Pancreas (tissue), 10 donors: ENCODE measurements around the gene ZNF592. TPM values are rescaled to one million over a fixed set of nuclear protein-coding genes. Genes with fewer than 3 reads are reported as not detected.

Experiments used
- ATAC-seq, 4 donors: fragments of 200-7000 bp; cut with Tn5 transposase; one replicate each; pipeline versions ENCODE4 v1.8.0 to v1.9.1; 2020; ENCODE audit warnings: mild to moderate bottlenecking in 4 of 4, moderate library complexity in 4 of 4
- DNase-seq, 6 donors: peaks; one replicate each; pipeline ENCODE4 v3.0.0-alpha.2; 2020
- FAIRE-seq: peaks from 2 replicates; lab custom pipeline; 2012; peaks lifted over from hg19 to GRCh38; lab: Jason Lieb, UNC
- H3K27ac ChIP-seq, 4 donors: fragments of 200-600 bp; sonication (generic); 1 replicate in 3 of 4; 2 replicates in 1 of 4; pipeline versions ENCODE4 v1.5.0 to v1.8.0; 2020
- H3K27me3 ChIP-seq, 4 donors: fragments of 200-600 bp; one replicate each; pipeline ENCODE4 v1.8.0; 2021
- H3K36me3 ChIP-seq, 3 donors: fragments of 200-600 bp; sonication (generic) in 1 of 3; one replicate each; pipeline versions ENCODE4 v1.5.0 to v1.8.0; 2020 to 2021
- H3K4me1 ChIP-seq, 3 donors: fragments of 200-600 bp; one replicate each; pipeline ENCODE4 v1.8.0; 2021
- H3K4me3 ChIP-seq, 4 donors: fragments of 200-600 bp; sonication (generic) in 2 of 4; one replicate each; pipeline versions ENCODE4 v1.5.0 to v1.8.0; 2020 to 2021
- H3K9me3 ChIP-seq, 4 donors: fragments of 200-600 bp; one replicate each; pipeline ENCODE4 v1.8.0; 2021
- CTCF ChIP-seq, 4 donors: fragments of 200-600 bp; sonication (generic) in 3 of 4; IDR thresholded peaks; one replicate each; pipeline versions ENCODE4 v1.5.0 to v1.8.0; 2021; ENCODE audit warnings: antibody characterized with exemption in 4 of 4
- WGBS, 2 donors: extraction: QIAGEN DNeasy Blood & Tissue Kit; methylation state at CpG; one replicate each; pipeline ENCODE4 v1.1.7; 2013; 5-methylcytosine and 5-hydroxymethylcytosine counted together
- intact Hi-C, 3 donors: fragments of 100-400 bp; cut with DNase I; formaldehyde crosslinking; loops; one replicate each; pipeline versions ENCODE4 v1.11.1 to v1.14.2; 2022
- polyA plus RNA-seq, 2 donors: library from polyadenylated mRNA; stranded (reverse); fragments of 200-250 nt; gene quantifications; one replicate each; pipeline ENCODE4 v1.2.3, GENCODE V29; 2013
- total RNA-seq, 6 donors: library from RNA; stranded (reverse); fragmentation: NEBNext Ultra II Directional in 4 of 6; extraction: Animal tissue kit (Norgen Biotek cat#: 25700) in 4 of 6; gene quantifications; one replicate each; pipeline versions ENCODE4 v1.2.1 to v1.2.4, GENCODE V29; 2021 to 2023
- donor health status: healthy with polysubstance abuse.
- donor health status: DM: no; HTN: no; CAD: no; lungs with moderate emphysema.
- donor health status: DM: no; HTN: no; CAD: no.
- donor health status: control.
- donor health status: control.
- donor health status: Bipolar disorder and iron deficiency.
- donor health status: DM: yes; HTN: yes; CAD: no.
- donor health status: DM: no; HTN: no; CAD: no.
- donor health status: DM: no; HTN: no; CAD: no.
- donor health status: DM: yes; HTN: yes; CAD: no.

Gene ZNF592
- total and polyA plus RNA-seq, 8 donors = 9.1 to 16.6 (median 12.0) TPM

- no peak overlapping the region for H3K27ac ChIP-seq
- no peak for TF ChIP-seq CTCF (IDR thresholded peaks at IDR 0.05)
- ATAC-seq (no peak), DNase-seq (no peak), FAIRE-seq (no peak)
- 81 to 83% methylated on average over 5 of the region's 5 CpGs for WGBS, 2 donors
- H3K4me1 ChIP-seq = peaks cover 0 to 9% (median 0%) of the 10 kb centered on the region in 3 donors
- no peaks in the 10 kb centered on the region for H3K27me3 ChIP-seq
- no peaks in the 10 kb centered on the region for H3K9me3 ChIP-seq
- intact Hi-C loops = loop anchor here in 1 of 3 donors (10.0 kb wide), 1 partner anchor 94 kb away; no protein-coding TSS in a partner anchor
- no peaks in the 10 kb centered on the region for H3K36me3 ChIP-seq
- H3K4me3 ChIP-seq = no peak overlapping the region
Measured at GRCh38 chr15:84831028-84831427, 82.6 kb downstream of the ZNF592 start.

GRCh38 chr15:84831613-84832012, 83.2 kb downstream of the ZNF592 start:
- Histone ChIP-seq H3K4me1 (peaks cover 0 to 9% (median 0%) of the 10 kb centered on the region in 3 donors), H3K4me3 (no peak overlapping the region), H3K27me3 (no peaks in the 10 kb centered on the region), H3K27ac (peak overlapping the region in 1 of 4 donors; percentile 16), H3K36me3 (no peaks in the 10 kb centered on the region), H3K9me3 (no peaks in the 10 kb centered on the region)
- intact Hi-C loops = loop anchor here in 1 of 3 donors (10.0 kb wide), 1 partner anchor 93 kb away; no protein-coding TSS in a partner anchor
- DNase-seq = no peak
- WGBS, 2 donors = 45 to 48% methylated on average over 2 of the region's 2 CpGs
- no peak for TF ChIP-seq CTCF (IDR thresholded peaks at IDR 0.05)
- ATAC-seq = peak in 3 of 4 donors; percentile 44 to 71 (median 45)
- FAIRE-seq = no peak

DNA sequence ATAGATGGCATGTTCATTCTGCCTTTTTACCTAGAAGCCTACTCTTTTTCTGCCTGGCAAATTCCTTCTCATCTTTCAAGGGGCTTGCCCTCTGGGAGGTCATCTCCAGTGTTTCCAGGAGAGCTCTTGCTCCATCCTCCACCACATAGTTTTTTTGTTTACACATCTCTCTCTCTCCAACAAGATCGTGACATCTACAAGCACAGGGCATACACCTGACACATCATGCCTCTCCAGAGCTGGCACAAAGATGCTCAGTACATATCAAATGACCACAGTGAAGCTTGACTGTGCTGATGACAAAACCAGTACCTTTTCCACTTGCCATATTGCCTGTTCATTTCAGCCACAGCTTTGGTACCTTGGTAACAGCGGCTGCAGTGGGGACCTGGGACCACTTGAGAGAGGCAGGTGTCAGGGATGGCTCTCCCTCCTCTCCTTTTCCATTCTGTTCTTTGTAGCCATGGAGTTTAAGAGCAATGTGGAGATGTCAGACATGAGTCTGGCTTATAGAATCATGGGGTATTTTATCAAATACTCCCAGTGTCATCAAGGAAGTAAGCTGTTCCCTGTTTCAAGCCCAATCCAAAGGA, 84.2 kb downstream of the ZNF592 start:
- 74 to 81% methylated on average over 2 of the region's 2 CpGs for WGBS, 2 donors

GRCh38 chr15:84833447-84834228, 85.2 kb downstream of the ZNF592 start:
- H3K4me1 ChIP-seq = peaks cover 0 to 4% (median 0%) of the 10 kb centered on the region in 3 donors
- WGBS, 2 donors = 68 to 74% methylated on average over 4 of the region's 4 CpGs

More for the DNA sequence above, 84.2 kb downstream of the ZNF592 start:
- TF ChIP-seq CTCF (IDR thresholded peaks at IDR 0.05) = no peak
- H3K27me3 ChIP-seq = no peaks in the 10 kb centered on the region
- intact Hi-C loops = loop anchor here in 1 of 3 donors (10.0 kb wide), 1 partner anchor 92 kb away; no protein-coding TSS in a partner anchor
- no peak overlapping the region for H3K4me3 ChIP-seq
- peak in 2 of 4 donors; percentile 20 to 42 for ATAC-seq
- no peaks in the 10 kb centered on the region for H3K9me3 ChIP-seq
- no peaks in the 10 kb centered on the region for H3K36me3 ChIP-seq
- FAIRE-seq = no peak
- DNase-seq = no peak
- peaks cover 0 to 9% (median 0%) of the 10 kb centered on the region in 3 donors for H3K4me1 ChIP-seq
- H3K27ac ChIP-seq = no peak overlapping the region

More at GRCh38 chr15:84833447-84834228, 85.2 kb downstream of the ZNF592 start:
- H3K4me3 ChIP-seq = no peak overlapping the region
- FAIRE-seq (no peak), DNase-seq (no peak), ATAC-seq (peak in 2 of 4 donors; percentile 30 to 43)
- H3K27ac ChIP-seq = no peak overlapping the region
- no peaks in the 10 kb centered on the region for H3K27me3 ChIP-seq
- H3K9me3 ChIP-seq = no peaks in the 10 kb centered on the region
- TF ChIP-seq CTCF (IDR thresholded peaks at IDR 0.05) = no peak
- intact Hi-C loops = loop anchor here in 1 of 3 donors (10.0 kb wide), 1 partner anchor 91 kb away; no protein-coding TSS in a partner anchor
- H3K36me3 ChIP-seq = no peaks in the 10 kb centered on the region
